ENCODE results near the gene NDUFS7.

DNA sequence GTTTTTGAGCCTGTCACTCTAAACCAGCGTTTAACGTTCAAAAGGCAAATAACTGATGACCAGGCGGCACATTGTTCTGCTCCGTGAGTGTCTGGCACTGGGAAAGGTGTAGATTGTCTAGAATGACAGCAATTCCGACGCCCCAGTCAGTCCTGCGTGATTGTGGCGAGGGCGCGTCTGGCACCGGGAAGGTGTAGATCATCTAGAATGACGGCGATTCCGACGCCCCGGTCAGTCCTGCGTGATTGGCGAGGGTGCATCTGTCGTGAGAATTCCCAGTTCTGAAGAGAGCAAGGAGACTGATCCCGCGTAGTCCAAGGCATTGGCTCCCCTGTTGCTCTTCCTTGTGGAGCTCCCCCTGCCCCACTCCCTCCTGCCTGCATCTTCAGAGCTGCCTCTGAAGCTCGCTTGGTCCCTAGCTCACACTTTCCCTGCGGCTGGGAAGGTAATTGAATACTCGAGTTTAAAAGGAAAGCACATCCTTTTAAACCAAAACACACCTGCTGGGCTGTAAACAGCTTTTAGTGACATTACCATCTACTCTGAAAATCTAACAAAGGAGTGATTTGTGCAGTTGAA lies 26.1 kb upstream of the NDUFS7 start:
- TF ChIP-seq, protein P1, sequence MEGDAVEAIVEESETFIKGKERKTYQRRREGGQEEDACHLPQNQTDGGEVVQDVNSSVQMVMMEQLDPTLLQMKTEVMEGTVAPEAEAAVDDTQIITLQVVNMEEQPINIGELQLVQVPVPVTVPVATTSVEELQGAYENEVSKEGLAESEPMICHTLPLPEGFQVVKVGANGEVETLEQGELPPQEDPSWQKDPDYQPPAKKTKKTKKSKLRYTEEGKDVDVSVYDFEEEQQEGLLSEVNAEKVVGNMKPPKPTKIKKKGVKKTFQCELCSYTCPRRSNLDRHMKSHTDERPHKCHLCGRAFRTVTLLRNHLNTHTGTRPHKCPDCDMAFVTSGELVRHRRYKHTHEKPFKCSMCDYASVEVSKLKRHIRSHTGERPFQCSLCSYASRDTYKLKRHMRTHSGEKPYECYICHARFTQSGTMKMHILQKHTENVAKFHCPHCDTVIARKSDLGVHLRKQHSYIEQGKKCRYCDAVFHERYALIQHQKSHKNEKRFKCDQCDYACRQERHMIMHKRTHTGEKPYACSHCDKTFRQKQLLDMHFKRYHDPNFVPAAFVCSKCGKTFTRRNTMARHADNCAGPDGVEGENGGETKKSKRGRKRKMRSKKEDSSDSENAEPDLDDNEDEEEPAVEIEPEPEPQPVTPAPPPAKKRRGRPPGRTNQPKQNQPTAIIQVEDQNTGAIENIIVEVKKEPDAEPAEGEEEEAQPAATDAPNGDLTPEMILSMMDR (IDR thresholded peaks at IDR 0.05), result no peak
- TF ChIP-seq POLR2A (IDR thresholded peaks at IDR 0.05), result no peak
